HepG2 (cell line): ENCODE data around the gene RMI1. TPM values are rescaled to one million over a fixed set of nuclear protein-coding genes. Genes with fewer than 3 reads are reported as not detected.

Experiments used
- ARNTL ChIP-seq: sonication (generic); formaldehyde crosslinking; IDR thresholded peaks from 2 replicates; pipeline ENCODE4 v1.4.0; 2020; ENCODE audit warnings: mild to moderate bottlenecking, missing genetic modification reagents
- BRD4 ChIP-seq: sonication (generic); formaldehyde crosslinking; IDR thresholded peaks from 2 replicates; pipeline ENCODE4 v1.4.0; 2020; ENCODE audit warnings: missing genetic modification reagents
- GABPB1 ChIP-seq: IDR thresholded peaks from 2 replicates; pipeline ENCODE4 v1.6.1; 2016; ENCODE audit warnings: mild to moderate bottlenecking, missing genetic modification reagents, moderate library complexity, missing compliant biosample characterization
- JUNB ChIP-seq: sonication (generic); formaldehyde crosslinking; IDR thresholded peaks from 2 replicates; pipeline ENCODE4 v1.8.0; 2022; ENCODE audit warnings: missing genetic modification reagents, mild to moderate bottlenecking, borderline replicate concordance
- MTA3 ChIP-seq: sonication (generic); formaldehyde crosslinking; IDR thresholded peaks from 2 replicates; pipeline ENCODE4 v1.4.0; 2020; ENCODE audit warnings: missing genetic modification reagents
- NFIC ChIP-seq: IDR thresholded peaks from 2 replicates; pipeline ENCODE4 v1.6.1; 2012; ENCODE audit warnings: mild to moderate bottlenecking, low read length, inconsistent platforms
- REST ChIP-seq, 2 experiments: IDR thresholded peaks; 2 replicates each; pipeline ENCODE4 v1.6.1; 2011 to 2012; ENCODE audit warnings: low read length in 2 of 2, borderline replicate concordance in 1 of 2, low read depth in 1 of 2, mild to moderate bottlenecking in 1 of 2, moderate library complexity in 1 of 2
- RNF2 ChIP-seq: fragments of 450-650 bp; conservative IDR thresholded peaks from 2 replicates; pipeline ENCODE4 v1.6.1; 2016; ENCODE audit warnings: low read depth
- SNRNP70 ChIP-seq: fragments of 200-400 bp; formaldehyde crosslinking; IDR thresholded peaks from 2 replicates; pipeline ENCODE4 v1.6.1; 2017; ENCODE audit warnings: mild to moderate bottlenecking, low read depth, low read length, moderate library complexity
- ZFP82 ChIP-seq: sonication (generic); formaldehyde crosslinking; IDR thresholded peaks from 2 replicates; pipeline ENCODE4 v1.5.1; 2020; ENCODE audit warnings: mild to moderate bottlenecking, missing genetic modification reagents, borderline replicate concordance
- ZNF556 ChIP-seq: sonication (generic); formaldehyde crosslinking; IDR thresholded peaks from 2 replicates; pipeline ENCODE4 v1.4.0; 2020; ENCODE audit warnings: mild to moderate bottlenecking, missing genetic modification reagents, borderline replicate concordance
- ZNF616 ChIP-seq: sonication (generic); formaldehyde crosslinking; IDR thresholded peaks from 2 replicates; pipeline ENCODE4 v1.5.0; 2020; ENCODE audit warnings: low read depth, mild to moderate bottlenecking, missing genetic modification reagents
- ZNF75D ChIP-seq: sonication (generic); formaldehyde crosslinking; IDR thresholded peaks from 2 replicates; pipeline ENCODE4 v1.8.1; 2023; ENCODE audit warnings: missing genetic modification reagents, mild to moderate bottlenecking, borderline replicate concordance
- ZNF800 ChIP-seq: sonication (generic); formaldehyde crosslinking; IDR thresholded peaks from 2 replicates; pipeline ENCODE4 v1.4.0; 2020; ENCODE audit warnings: missing genetic modification reagents
- polyA plus RNA-seq, 8 experiments: library from polyadenylated mRNA; depleted of rRNA in 3 of 8; stranded (reverse) in 7 of 8; unstranded in 1 of 8; fragments of >200 nt; fragmentation: Illumina TruSeq in 4 of 8; extraction: Trizol in 4 of 8; gene quantifications; 2 replicates each; pipeline versions ENCODE4 v1.2.1 to v1.2.3, GENCODE V29; 2011 to 2016; ENCODE audit warnings: low read depth in 4 of 8, missing spikeins in 1 of 8, mixed read lengths in 1 of 8; ENCODE audit not compliant: insufficient read depth in 1 of 8
- total RNA-seq, 5 experiments: library from RNA; depleted of rRNA; stranded (reverse); fragments of >200 nt; fragmentation: Illumina TruSeq; extraction: Trizol; gene quantifications; 2 replicates each; pipeline ENCODE4 v1.2.3, GENCODE V29; 2016; ENCODE audit warnings: low read depth in 1 of 5
- TF ChIP-seq, protein P1 (sequence below): sonication (generic); formaldehyde crosslinking; conservative IDR thresholded peaks from 2 replicates; pipeline ENCODE4 v1.4.0; 2020; ENCODE audit warnings: missing genetic modification reagents
- TF ChIP-seq, protein P2 (sequence below): sonication (generic); formaldehyde crosslinking; IDR thresholded peaks from 2 replicates; pipeline ENCODE4 v1.5.0; 2020; ENCODE audit warnings: mild to moderate bottlenecking, missing genetic modification reagents

The RMI1 gene
- total and polyA plus RNA-seq, 2 of the 13 experiments (the other 11 are each of a cell fraction or from before 2014, with no cell fraction given) = 0.54 to 3.7 TPM

DNA sequence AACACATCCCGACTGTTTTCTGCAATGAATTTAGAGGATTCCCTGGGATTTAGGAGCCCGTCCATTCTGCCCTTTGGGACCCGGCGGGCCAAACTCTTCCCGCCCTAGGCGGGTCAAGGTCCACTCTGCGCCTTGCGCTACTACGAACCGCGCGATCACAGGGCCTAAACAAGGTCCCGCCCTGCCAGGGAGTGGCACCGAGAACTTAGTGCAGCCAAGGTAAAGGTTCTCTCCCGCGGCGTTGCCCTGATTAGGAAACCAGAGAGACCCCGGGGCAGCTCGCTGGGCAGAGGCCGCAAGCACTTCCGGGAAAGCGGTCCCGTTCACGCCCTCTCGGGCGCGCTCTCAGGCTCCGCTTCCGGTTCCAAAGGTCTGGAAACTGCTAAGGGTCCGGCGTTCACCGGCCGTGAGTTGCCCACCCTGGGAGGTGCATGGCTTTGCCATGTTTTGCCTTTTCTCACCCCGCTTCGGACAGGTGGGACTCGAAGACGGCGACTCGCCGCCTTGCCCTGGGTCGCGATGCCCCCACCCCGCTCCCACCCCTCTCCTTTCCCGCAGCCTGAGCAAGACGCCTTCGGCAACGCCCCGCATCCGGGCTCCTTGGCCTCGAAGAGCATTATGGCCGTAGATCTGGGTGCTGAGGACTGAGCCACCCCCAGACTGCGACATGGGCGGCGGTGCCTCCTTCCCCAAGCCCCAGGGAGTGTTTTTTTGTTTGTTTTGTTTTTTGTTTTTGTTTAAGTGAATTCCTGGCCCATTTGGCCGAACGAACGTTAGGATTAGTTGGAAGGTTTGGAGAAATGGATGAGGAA, 24.0 kb upstream of the RMI1 start (continued):
- 0 out of 2 replicates have a peak, but pooled peaks have one; percentile 26 for TF ChIP-seq ARNTL (CRISPR knock-in tag)
- no peak for TF ChIP-seq ZNF75D (CRISPR knock-in tag)
- TF ChIP-seq ZNF616 = peak; percentile 73
- TF ChIP-seq RNF2 = peak; percentile 76
- TF ChIP-seq, protein P1, sequence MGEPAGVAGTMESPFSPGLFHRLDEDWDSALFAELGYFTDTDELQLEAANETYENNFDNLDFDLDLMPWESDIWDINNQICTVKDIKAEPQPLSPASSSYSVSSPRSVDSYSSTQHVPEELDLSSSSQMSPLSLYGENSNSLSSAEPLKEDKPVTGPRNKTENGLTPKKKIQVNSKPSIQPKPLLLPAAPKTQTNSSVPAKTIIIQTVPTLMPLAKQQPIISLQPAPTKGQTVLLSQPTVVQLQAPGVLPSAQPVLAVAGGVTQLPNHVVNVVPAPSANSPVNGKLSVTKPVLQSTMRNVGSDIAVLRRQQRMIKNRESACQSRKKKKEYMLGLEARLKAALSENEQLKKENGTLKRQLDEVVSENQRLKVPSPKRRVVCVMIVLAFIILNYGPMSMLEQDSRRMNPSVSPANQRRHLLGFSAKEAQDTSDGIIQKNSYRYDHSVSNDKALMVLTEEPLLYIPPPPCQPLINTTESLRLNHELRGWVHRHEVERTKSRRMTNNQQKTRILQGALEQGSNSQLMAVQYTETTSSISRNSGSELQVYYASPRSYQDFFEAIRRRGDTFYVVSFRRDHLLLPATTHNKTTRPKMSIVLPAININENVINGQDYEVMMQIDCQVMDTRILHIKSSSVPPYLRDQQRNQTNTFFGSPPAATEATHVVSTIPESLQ (CRISPR knock-in tag) = 0 out of 2 replicates have a peak, but pooled peaks have one; percentile 33
- TF ChIP-seq REST (IDR thresholded peaks at IDR 0.05; ENCODE audit: borderline replicate concordance in 1 of 2, low read depth in 1 of 2, low read length in 2 of 2) = 0 out of 4 replicates have a peak, but pooled peaks of 1 of the 2 experiments have one; percentile 28
- no peak; the same call in 1 of the 2 replicates for TF ChIP-seq ZFP82 (CRISPR knock-in tag)
- TF ChIP-seq, protein P2, sequence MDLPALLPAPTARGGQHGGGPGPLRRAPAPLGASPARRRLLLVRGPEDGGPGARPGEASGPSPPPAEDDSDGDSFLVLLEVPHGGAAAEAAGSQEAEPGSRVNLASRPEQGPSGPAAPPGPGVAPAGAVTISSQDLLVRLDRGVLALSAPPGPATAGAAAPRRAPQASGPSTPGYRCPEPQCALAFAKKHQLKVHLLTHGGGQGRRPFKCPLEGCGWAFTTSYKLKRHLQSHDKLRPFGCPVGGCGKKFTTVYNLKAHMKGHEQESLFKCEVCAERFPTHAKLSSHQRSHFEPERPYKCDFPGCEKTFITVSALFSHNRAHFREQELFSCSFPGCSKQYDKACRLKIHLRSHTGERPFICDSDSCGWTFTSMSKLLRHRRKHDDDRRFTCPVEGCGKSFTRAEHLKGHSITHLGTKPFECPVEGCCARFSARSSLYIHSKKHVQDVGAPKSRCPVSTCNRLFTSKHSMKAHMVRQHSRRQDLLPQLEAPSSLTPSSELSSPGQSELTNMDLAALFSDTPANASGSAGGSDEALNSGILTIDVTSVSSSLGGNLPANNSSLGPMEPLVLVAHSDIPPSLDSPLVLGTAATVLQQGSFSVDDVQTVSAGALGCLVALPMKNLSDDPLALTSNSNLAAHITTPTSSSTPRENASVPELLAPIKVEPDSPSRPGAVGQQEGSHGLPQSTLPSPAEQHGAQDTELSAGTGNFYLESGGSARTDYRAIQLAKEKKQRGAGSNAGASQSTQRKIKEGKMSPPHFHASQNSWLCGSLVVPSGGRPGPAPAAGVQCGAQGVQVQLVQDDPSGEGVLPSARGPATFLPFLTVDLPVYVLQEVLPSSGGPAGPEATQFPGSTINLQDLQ = peak; percentile 80; the same call in 1 of the 2 replicates
- peak; percentile 75; the same call in 1 of the 2 replicates for TF ChIP-seq ZNF800 (CRISPR knock-in tag)
- TF ChIP-seq GABPB1 = peak; percentile 96
- TF ChIP-seq JUNB (CRISPR knock-in tag) = peak; percentile 53; the same call in 1 of the 2 replicates
- no peak for TF ChIP-seq SNRNP70
- TF ChIP-seq ZNF556 = peak; percentile 73; the same call in 1 of the 2 replicates
- TF ChIP-seq BRD4 (CRISPR knock-in tag) = peak; percentile 57; the same call in 1 of the 2 replicates
- peak; percentile 47; the same call in 1 of the 2 replicates for TF ChIP-seq NFIC
- TF ChIP-seq MTA3 = no peak
